GM23248 (cell line): ENCODE measurements around the gene RAD51B. TPM values are rescaled to one million over a fixed set of nuclear protein-coding genes. Genes with fewer than 3 reads are reported as not detected.

ENCODE experiments used
- DNase-seq: peaks from one replicate; pipeline ENCODE4 v3.0.0-alpha.2; 2015
- H2AFZ ChIP-seq: fragments of 200-600 bp; sonication (generic); 2 replicates; pipeline ENCODE4 v1.6.1; 2016; ENCODE audit warnings: antibody characterized with exemption
- H3F3A ChIP-seq: fragments of 200-600 bp; sonication (generic); 2 replicates; pipeline ENCODE4 v1.6.1; 2016; ENCODE audit warnings: mild to moderate bottlenecking, antibody characterized with exemption, mixed run types; ENCODE audit not compliant: insufficient read depth
- H3K27ac ChIP-seq: fragments of 200-600 bp; sonication (generic); 2 replicates; pipeline ENCODE4 v1.5.1; 2016; ENCODE audit warnings: mild to moderate bottlenecking
- H3K27me3 ChIP-seq: fragments of 200-600 bp; sonication (generic); replicated peaks from 2 replicates; pipeline ENCODE4 v1.6.1; 2016; ENCODE audit warnings: mild to moderate bottlenecking; ENCODE audit not compliant: insufficient read depth
- H3K36me3 ChIP-seq: fragments of 200-600 bp; sonication (generic); 2 replicates; pipeline ENCODE4 v1.6.1; 2016; ENCODE audit warnings: low read depth, mild to moderate bottlenecking
- H3K4me1 ChIP-seq: fragments of 200-600 bp; sonication (generic); 2 replicates; pipeline ENCODE4 v1.6.1; 2016; ENCODE audit warnings: mild to moderate bottlenecking; ENCODE audit not compliant: insufficient read depth
- H3K4me2 ChIP-seq: fragments of 200-600 bp; sonication (generic); one replicate; pipeline ENCODE4 v1.6.1; 2016; ENCODE audit warnings: mild to moderate bottlenecking; ENCODE audit not compliant: unreplicated experiment
- H3K4me3 ChIP-seq: fragments of 200-600 bp; sonication (generic); 2 replicates; pipeline ENCODE4 v1.5.1; 2016; ENCODE audit warnings: mild to moderate bottlenecking
- H3K79me2 ChIP-seq: fragments of 200-600 bp; sonication (generic); 2 replicates; pipeline ENCODE4 v1.6.1; 2016; ENCODE audit warnings: mild to moderate bottlenecking; ENCODE audit not compliant: insufficient read depth
- H3K9ac ChIP-seq: fragments of 200-600 bp; sonication (generic); 2 replicates; pipeline ENCODE4 v1.6.1; 2016; ENCODE audit warnings: mild to moderate bottlenecking
- H3K9me2 ChIP-seq: fragments of 200-600 bp; sonication (generic); 2 replicates; pipeline ENCODE4 v1.6.1; 2016; ENCODE audit warnings: mixed run types, mild to moderate bottlenecking, moderate library complexity; ENCODE audit not compliant: insufficient read depth
- H3K9me3 ChIP-seq: fragments of 200-600 bp; sonication (generic); one replicate; pipeline ENCODE4 v1.6.1; 2017; ENCODE audit warnings: low read depth
- H4K20me1 ChIP-seq: fragments of 200-600 bp; sonication (generic); 2 replicates; pipeline ENCODE4 v1.6.0; 2016; ENCODE audit not compliant: insufficient read depth
- EZH2 ChIP-seq: fragments of 200-600 bp; sonication (generic); IDR thresholded peaks from 2 replicates; pipeline ENCODE4 v1.6.1; 2018; ENCODE audit warnings: antibody characterized with exemption, mild to moderate bottlenecking; ENCODE audit not compliant: insufficient read depth, poor library complexity, severe bottlenecking
- EZH2phosphoT487 ChIP-seq: fragments of 200-600 bp; sonication (generic); IDR thresholded peaks from 2 replicates; pipeline ENCODE4 v1.6.1; 2018; ENCODE audit warnings: antibody characterized with exemption, moderate library complexity, mild to moderate bottlenecking, low read depth; ENCODE audit not compliant: insufficient read depth
- WGBS, 2 experiments: methylation state at CpG; one replicate each; pipeline ENCODE4 v1.1.6; 2015 to 2017; ENCODE audit warnings: low lambda C conversion rate in 2 of 2, low coverage in 1 of 2; ENCODE audit errors: missing lambda C conversion rate in 2 of 2; 5-methylcytosine and 5-hydroxymethylcytosine counted together
- in situ Hi-C: fragments of 300-500 bp; cut with MboI; formaldehyde crosslinking; loops from 2 replicates; pipeline ENCODE4 v1.15.0; 2020
- polyA plus RNA-seq: library from polyadenylated mRNA; unstranded; fragments of >200 nt; fragmentation: Nextera tagmentation; extraction: Ambion mirVana; gene quantifications from 2 replicates; pipeline ENCODE4 v1.2.1, GENCODE V29; 2016
- total RNA-seq: library from RNA; depleted of rRNA; stranded (reverse); fragments of >200 nt; shearing (Covaris generic); gene quantifications from 2 replicates; pipeline ENCODE4 v1.2.3, GENCODE V29; 2014

Gene RAD51B
- total and polyA plus RNA-seq, 2 experiments from 2014 or later, result 4.0 to 8.8 TPM

GRCh38 chr14:68172216-68172615, 352.6 kb downstream of the RAD51B start:
- in situ Hi-C loops, result no loop called here
- Histone ChIP-seq H3K4me2 (no peak overlapping the region), H4K20me1 (no peaks in the 10 kb centered on the region), H3K4me1 (peaks cover 16% of the 10 kb centered on the region), H3K27me3 (no peaks in the 10 kb centered on the region), H3F3A (peaks cover 15% of the 10 kb centered on the region), H3K36me3 (no peaks in the 10 kb centered on the region), H3K79me2 (no peaks in the 10 kb centered on the region), H3K4me3 (no peak overlapping the region), H3K9me3 (no peaks in the 10 kb centered on the region), H3K27ac (no peak overlapping the region), H3K9ac (no peak overlapping the region), H3K9me2 (no peaks in the 10 kb centered on the region), H2AFZ (no peak overlapping the region)
- DNase-seq, result no peak
- TF ChIP-seq EZH2phosphoT487 (no peak), EZH2 (no peak)
- WGBS, 2 experiments, result 82 to 87% methylated on average over 3 of the region's 3 CpGs

GRCh38 chr14:68172627-68173026, 353.0 kb downstream of the RAD51B start:
- Histone ChIP-seq H3K27ac (no peak overlapping the region), H3K9ac (no peak overlapping the region), H3F3A (peaks cover 15% of the 10 kb centered on the region), H3K4me1 (peaks cover 16% of the 10 kb centered on the region), H3K36me3 (no peaks in the 10 kb centered on the region), H3K4me2 (no peak overlapping the region), H3K27me3 (no peaks in the 10 kb centered on the region), H2AFZ (no peak overlapping the region), H3K9me3 (no peaks in the 10 kb centered on the region), H3K4me3 (no peak overlapping the region), H3K79me2 (no peaks in the 10 kb centered on the region), H4K20me1 (no peaks in the 10 kb centered on the region), H3K9me2 (no peaks in the 10 kb centered on the region)
- WGBS, 2 experiments, result 94 to 96% methylated on average over 1 of the region's 1 CpG
- no peak for DNase-seq
- TF ChIP-seq EZH2phosphoT487, result no peak
- no peak for TF ChIP-seq EZH2
- in situ Hi-C loops, result no loop called here

GRCh38 chr14:68173227-68173972, 353.8 kb downstream of the RAD51B start:
- Histone ChIP-seq H3K9me2 (no peaks in the 10 kb centered on the region), H3K9ac (no peak overlapping the region), H3K4me3 (no peak overlapping the region), H3F3A (peaks cover 15% of the 10 kb centered on the region), H3K36me3 (no peaks in the 10 kb centered on the region), H3K9me3 (no peaks in the 10 kb centered on the region), H3K27ac (peak overlapping the region; percentile 34), H3K4me2 (peak overlapping the region; percentile 16), H3K79me2 (no peaks in the 10 kb centered on the region), H4K20me1 (no peaks in the 10 kb centered on the region), H3K27me3 (no peaks in the 10 kb centered on the region), H2AFZ (no peak overlapping the region), H3K4me1 (peaks cover 16% of the 10 kb centered on the region)
- TF ChIP-seq EZH2 (no peak), EZH2phosphoT487 (no peak)
- peak; percentile 54 for DNase-seq
- WGBS, 2 experiments, result 28 to 32% methylated on average over 1 of the region's 1 CpG
- in situ Hi-C loops, result no loop called here

GRCh38 chr14:68174446-68174845, 354.9 kb downstream of the RAD51B start:
- Histone ChIP-seq H3K9ac (no peak overlapping the region), H2AFZ (no peak overlapping the region), H3K36me3 (no peaks in the 10 kb centered on the region), H3K4me2 (no peak overlapping the region), H3K79me2 (no peaks in the 10 kb centered on the region), H3K27me3 (no peaks in the 10 kb centered on the region), H3K4me3 (no peak overlapping the region), H3K9me2 (no peaks in the 10 kb centered on the region), H3K4me1 (peaks cover 16% of the 10 kb centered on the region), H3F3A (peaks cover 15% of the 10 kb centered on the region), H3K27ac (no peak overlapping the region), H3K9me3 (no peaks in the 10 kb centered on the region), H4K20me1 (no peaks in the 10 kb centered on the region)
- no peak for DNase-seq
- no peak for TF ChIP-seq EZH2
- TF ChIP-seq EZH2phosphoT487, result no peak
- in situ Hi-C loops, result no loop called here
- 90 to 97% methylated on average over 2 of the region's 2 CpGs for WGBS, 2 experiments

GRCh38 chr14:68176687-68177086, 357.1 kb downstream of the RAD51B start:
- in situ Hi-C loops, result no loop called here
- WGBS, 2 experiments, result 54 to 62% methylated on average over 1 of the region's 1 CpG
- H3K4me1 ChIP-seq, result peaks cover 23% of the 10 kb centered on the region
- H2AFZ ChIP-seq, result no peak overlapping the region
- TF ChIP-seq EZH2phosphoT487, result no peak
- TF ChIP-seq EZH2, result no peak
- no peaks in the 10 kb centered on the region for H3K9me3 ChIP-seq
- no peak overlapping the region for H3K9ac ChIP-seq
- no peak overlapping the region for H3K4me2 ChIP-seq
- no peak for DNase-seq
- H3K27me3 ChIP-seq, result no peaks in the 10 kb centered on the region
- H3K4me3 ChIP-seq, result no peak overlapping the region
- H3K36me3 ChIP-seq, result no peaks in the 10 kb centered on the region
- H3K9me2 ChIP-seq, result no peaks in the 10 kb centered on the region
- peaks cover 15% of the 10 kb centered on the region for H3F3A ChIP-seq
- no peak overlapping the region for H3K27ac ChIP-seq
- no peaks in the 10 kb centered on the region for H3K79me2 ChIP-seq
- H4K20me1 ChIP-seq, result no peaks in the 10 kb centered on the region
